IMR-90 (cell line): ENCODE results near the gene LEO1. TPM values are rescaled to one million over a fixed set of nuclear protein-coding genes. Genes with fewer than 3 reads are reported as not detected.

Source experiments
- ATAC-seq: fragments of 200-7000 bp; cut with Tn5 transposase; 2 replicates; pipeline ENCODE4 v1.9.1; 2020; ENCODE audit warnings: low read depth, mild to moderate bottlenecking, moderate library complexity
- BruUV-seq: library from RNA; stranded (reverse); fragments of 400-500 nt; replicated peaks from 2 replicates; lab custom pipeline; 2021; lab: Mats Ljungman, UMichigan
- CTCF ChIA-PET: fragments of 300-600 bp; formaldehyde crosslinking; extraction: SDS; loops from one replicate; lab custom pipeline; 2021; ENCODE audit warnings: antibody characterized with exemption; lab: Yijun Ruan, JAX
- POLR2A ChIA-PET: fragments of 300-600 bp; sonication (Branson Sonifier 250); formaldehyde crosslinking; loops from one replicate; lab custom pipeline; 2022; ENCODE audit warnings: antibody characterized with exemption; ENCODE audit not compliant: unreplicated experiment; lab: Charles Lee
- DNase-seq: peaks from one replicate; pipeline ENCODE4 v3.0.0; 2013
- H2AFZ ChIP-seq: replicated peaks from 2 replicates; pipeline ENCODE3; 2013; ENCODE audit warnings: low read length, mild to moderate bottlenecking; ENCODE audit not compliant: poor library complexity
- H2AK5ac ChIP-seq: 2 replicates; pipeline ENCODE4 v1.6.1; 2013; ENCODE audit warnings: low read depth, low read length, inconsistent platforms
- H2AK9ac ChIP-seq: replicated peaks from 2 replicates; pipeline ENCODE3; 2013; ENCODE audit warnings: mild to moderate bottlenecking, low read depth, low read length, moderate library complexity; ENCODE audit not compliant: poor library complexity
- H2BK120ac ChIP-seq: 2 replicates; pipeline ENCODE4 v1.6.1; 2013; ENCODE audit warnings: low read depth, low read length, inconsistent platforms
- H2BK15ac ChIP-seq: 3 replicates; pipeline ENCODE4 v1.6.1; 2013; ENCODE audit warnings: low read depth, low read length, inconsistent platforms
- H2BK20ac ChIP-seq: 2 replicates; pipeline ENCODE4 v1.6.1; 2013; ENCODE audit warnings: low read depth, mild to moderate bottlenecking, inconsistent platforms, low read length, moderate library complexity
- H2BK5ac ChIP-seq: 2 replicates; pipeline ENCODE4 v1.6.1; 2013; ENCODE audit warnings: mild to moderate bottlenecking, low read depth, low read length, inconsistent platforms; ENCODE audit not compliant: poor library complexity, severe bottlenecking
- H3K14ac ChIP-seq: replicated peaks from 2 replicates; pipeline ENCODE4 v1.6.1; 2013; ENCODE audit warnings: low read depth, low read length, inconsistent platforms
- H3K18ac ChIP-seq: 2 replicates; pipeline ENCODE4 v1.6.1; 2013; ENCODE audit warnings: low read depth, low read length, control low read depth
- H3K23ac ChIP-seq: 2 replicates; pipeline ENCODE4 v1.6.1; 2013; ENCODE audit warnings: low read depth, low read length, inconsistent platforms
- H3K27ac ChIP-seq: 2 replicates; pipeline ENCODE4 v1.5.1; 2013; ENCODE audit warnings: mild to moderate bottlenecking, control low read depth, low read length; ENCODE audit not compliant: insufficient read depth
- H3K27me3 ChIP-seq: 2 replicates; pipeline ENCODE4 v1.6.1; 2013; ENCODE audit warnings: low read length; ENCODE audit not compliant: control insufficient read depth, insufficient read depth
- H3K36me3 ChIP-seq: 2 replicates; pipeline ENCODE4 v1.6.1; 2013; ENCODE audit warnings: low read length, mixed read lengths; ENCODE audit not compliant: control insufficient read depth, insufficient read depth
- H3K4ac ChIP-seq: 2 replicates; pipeline ENCODE4 v1.6.1; 2013; ENCODE audit warnings: low read depth, low read length, inconsistent platforms
- H3K4me1 ChIP-seq: 2 replicates; pipeline ENCODE4 v1.6.1; 2013; ENCODE audit warnings: low read length, mixed read lengths; ENCODE audit not compliant: control insufficient read depth, insufficient read depth
- H3K4me2 ChIP-seq: 2 replicates; pipeline ENCODE4 v1.6.1; 2013; ENCODE audit warnings: low read depth, mild to moderate bottlenecking, control low read depth, low read length, moderate library complexity
- H3K4me3 ChIP-seq: 2 replicates; pipeline ENCODE4 v1.5.1; 2013; ENCODE audit warnings: low read depth, mild to moderate bottlenecking, control low read depth, low read length, moderate library complexity; ENCODE audit not compliant: insufficient read depth
- H3K56ac ChIP-seq: 2 replicates; pipeline ENCODE4 v1.6.1; 2013; ENCODE audit warnings: low read length, inconsistent platforms; ENCODE audit not compliant: insufficient read depth; ENCODE audit errors: extremely low read depth
- H3K79me1 ChIP-seq, 2 experiments: 2 replicates each; pipeline ENCODE4 v1.6.1; 2013; ENCODE audit warnings: low read length in 2 of 2, inconsistent platforms in 1 of 2, low read depth in 1 of 2
- H3K9ac ChIP-seq: 2 replicates; pipeline ENCODE4 v1.6.1; 2013; ENCODE audit warnings: low read depth, low read length, control low read depth
- H3K9me1 ChIP-seq: 2 replicates; pipeline ENCODE4 v1.6.1; 2013; ENCODE audit warnings: low read length, inconsistent platforms; ENCODE audit not compliant: insufficient read depth
- H3K9me3 ChIP-seq: 2 replicates; pipeline ENCODE4 v1.6.1; 2013; ENCODE audit warnings: low read length; ENCODE audit not compliant: control insufficient read depth, insufficient read depth
- H4K20me1 ChIP-seq: 2 replicates; pipeline ENCODE4 v1.6.1; 2013; ENCODE audit warnings: low read length, inconsistent platforms; ENCODE audit not compliant: insufficient read depth
- H4K5ac ChIP-seq: 2 replicates; pipeline ENCODE4 v1.6.1; 2013; ENCODE audit warnings: mild to moderate bottlenecking, low read depth, low read length, control low read depth
- H4K8ac ChIP-seq, 2 experiments: 2 replicates each; pipeline ENCODE4 v1.6.1; 2013; ENCODE audit warnings: low read depth in 2 of 2, low read length in 2 of 2, control low read depth in 1 of 2, inconsistent platforms in 1 of 2
- H4K91ac ChIP-seq: 2 replicates; pipeline ENCODE4 v1.6.1; 2013; ENCODE audit warnings: low read depth, low read length, inconsistent platforms; ENCODE audit not compliant: insufficient read depth
- BHLHE40 ChIP-seq: fragments of 150-350 bp; IDR thresholded peaks from 2 replicates; pipeline ENCODE4 v1.6.1; 2016; ENCODE audit warnings: mild to moderate bottlenecking, low read depth, low read length
- CHD1 ChIP-seq: IDR thresholded peaks from 2 replicates; pipeline ENCODE4 v1.6.1; 2012; ENCODE audit warnings: low read depth, low read length, improper control_type of control experiment
- ELK1 ChIP-seq: fragments of 150-350 bp; IDR thresholded peaks from 2 replicates; pipeline ENCODE4 v1.6.1; 2016; ENCODE audit warnings: low read depth, mild to moderate bottlenecking, low read length, moderate library complexity, borderline replicate concordance
- MAFK ChIP-seq: IDR thresholded peaks from 2 replicates; pipeline ENCODE4 v1.6.1; 2012; ENCODE audit warnings: low read depth, low read length, improper control_type of control experiment
- MAZ ChIP-seq: IDR thresholded peaks from 2 replicates; pipeline ENCODE4 v1.6.1; 2012; ENCODE audit warnings: low read depth, mild to moderate bottlenecking, low read length, improper control_type of control experiment, moderate library complexity, borderline replicate concordance
- NFE2L2 ChIP-seq: fragments of 150-350 bp; IDR thresholded peaks from 2 replicates; pipeline ENCODE4 v1.6.1; 2016; ENCODE audit warnings: low read depth, mild to moderate bottlenecking, low read length
- POLR2A ChIP-seq: IDR thresholded peaks from 2 replicates; pipeline ENCODE4 v1.6.1; 2012; ENCODE audit warnings: mild to moderate bottlenecking, low read depth, low read length
- RAD21 ChIP-seq: IDR thresholded peaks from 2 replicates; pipeline ENCODE4 v1.6.1; 2012; ENCODE audit warnings: low read length, improper control_type of control experiment
- RCOR1 ChIP-seq: IDR thresholded peaks from 2 replicates; pipeline ENCODE4 v1.6.1; 2012; ENCODE audit warnings: mild to moderate bottlenecking, low read length, improper control_type of control experiment; ENCODE audit not compliant: insufficient replicate concordance
- RFX5 ChIP-seq: IDR thresholded peaks from 2 replicates; pipeline ENCODE4 v1.8.0; 2012; ENCODE audit warnings: low read depth, mild to moderate bottlenecking, low read length, moderate library complexity
- WGBS, 2 experiments: methylation state at CpG; one replicate each; pipeline versions ENCODE4 v1.1.5 to v1.1.7; 2013; ENCODE audit warnings: missing lambda C conversion rate in 2 of 2; ENCODE audit not compliant: insufficient read length in 1 of 2; ENCODE audit errors: extremely low coverage in 2 of 2; 5-methylcytosine and 5-hydroxymethylcytosine counted together
- dilution Hi-C: fragments of 300-500 bp; cut with HindIII; formaldehyde crosslinking; loops from one replicate; pipeline ENCODE4 v1.14.3; 2018; ENCODE audit warnings: low sequenced_read_pairs; ENCODE audit not compliant: unreplicated experiment
- in situ Hi-C: fragments of 300-500 bp; cut with MboI; formaldehyde crosslinking; loops from 3 replicates; pipeline ENCODE4 v1.14.3; 2019; ENCODE audit warnings: low sequenced_read_pairs, inconsistent platforms, mixed read lengths
- intact Hi-C: fragments of 100-400 bp; cut with micrococcal nuclease; formaldehyde crosslinking; loops from 2 replicates; pipeline ENCODE4 v1.10.0; 2022
- polyA plus RNA-seq, 3 experiments: library from polyadenylated mRNA; depleted of rRNA; stranded (reverse); fragments of >200 nt; gene quantifications; 2 replicates each; pipeline ENCODE4 v1.2.3, GENCODE V29; 2012; ENCODE audit warnings: low replicate concordance in 1 of 3
- total RNA-seq: library from RNA; depleted of rRNA; stranded (reverse); fragments of >200 nt; gene quantifications from 2 replicates; pipeline ENCODE4 v1.2.3, GENCODE V29; 2012
- TF ChIP-seq, protein P1 (sequence below): fragments of 150-350 bp; IDR thresholded peaks from 2 replicates; pipeline ENCODE4 v1.6.1; 2017; ENCODE audit warnings: mild to moderate bottlenecking, antibody characterized with exemption, low read length, low read depth

The LEO1 gene
- total and polyA plus RNA-seq, 2 of the 4 experiments (the other 2 are of a cell fraction): 9.0 to 11.5 TPM

- no peak for ATAC-seq
- no TSS peak for BruUV-seq
- CTCF ChIA-PET: no interaction called here
Observed at GRCh38 chr15:51952805-51953204, 18.8 kb downstream of the LEO1 start.

More at GRCh38 chr15:51952805-51953204, 18.8 kb downstream of the LEO1 start:
- H2AFZ ChIP-seq: no peak overlapping the region
- no peak overlapping the region for H4K5ac ChIP-seq
- no peak overlapping the region for H4K8ac ChIP-seq
- POLR2A ChIA-PET: no interaction called here
- no peak overlapping the region for H3K23ac ChIP-seq
- H3K4me2 ChIP-seq: no peak overlapping the region
- H3K36me3 ChIP-seq: peaks cover 43% of the 10 kb centered on the region
- no peak for DNase-seq
- no peak overlapping the region for H2BK20ac ChIP-seq
- dilution Hi-C loops: no loop called here
- no peaks in the 10 kb centered on the region for H4K20me1 ChIP-seq
- H2AK9ac ChIP-seq: no peak overlapping the region
- no peak overlapping the region for H3K9ac ChIP-seq
- H4K91ac ChIP-seq: no peak overlapping the region
- in situ Hi-C loops: no loop called here
- WGBS, 2 experiments: 83% methylated on average over 1 of the region's 3 CpGs; no CpG with 5 or more reads in 1 of the 2 experiments
- no peaks in the 10 kb centered on the region for H3K27me3 ChIP-seq
- H3K18ac ChIP-seq: no peak overlapping the region
- no peak overlapping the region for H3K56ac ChIP-seq
- no peak for TF ChIP-seq ELK1
- no peak for TF ChIP-seq CHD1
- no peak for TF ChIP-seq RCOR1
- TF ChIP-seq MAFK: no peak
- no peak for TF ChIP-seq RAD21
- TF ChIP-seq, protein P1, sequence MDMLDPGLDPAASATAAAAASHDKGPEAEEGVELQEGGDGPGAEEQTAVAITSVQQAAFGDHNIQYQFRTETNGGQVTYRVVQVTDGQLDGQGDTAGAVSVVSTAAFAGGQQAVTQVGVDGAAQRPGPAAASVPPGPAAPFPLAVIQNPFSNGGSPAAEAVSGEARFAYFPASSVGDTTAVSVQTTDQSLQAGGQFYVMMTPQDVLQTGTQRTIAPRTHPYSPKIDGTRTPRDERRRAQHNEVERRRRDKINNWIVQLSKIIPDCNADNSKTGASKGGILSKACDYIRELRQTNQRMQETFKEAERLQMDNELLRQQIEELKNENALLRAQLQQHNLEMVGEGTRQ: no peak
- no peak for TF ChIP-seq MAZ
- no peak for TF ChIP-seq NFE2L2
- TF ChIP-seq RFX5: no peak
- no peak for TF ChIP-seq BHLHE40
- no peak for TF ChIP-seq POLR2A
- H3K9me1 ChIP-seq: no peaks in the 10 kb centered on the region
- H3K79me1 ChIP-seq: no peaks in the 10 kb centered on the region
- no peak overlapping the region for H3K4ac ChIP-seq
- no peak overlapping the region for H3K14ac ChIP-seq
- no peaks in the 10 kb centered on the region for H3K9me3 ChIP-seq
- no peak overlapping the region for H2BK120ac ChIP-seq
- H3K4me3 ChIP-seq: no peak overlapping the region
- H3K27ac ChIP-seq: no peak overlapping the region
- no peak overlapping the region for H2BK15ac ChIP-seq
- no peak overlapping the region for H2BK5ac ChIP-seq
- no peak overlapping the region for H2AK5ac ChIP-seq
- H3K4me1 ChIP-seq: no peaks in the 10 kb centered on the region
- intact Hi-C loops: no loop called here
